ENCODE data around the gene RNF6.
A peak's percentile ranks its signal among the peaks of the same experiment; 100 is the strongest.

Gene RNF6

GRCh38 chr13:26225896-26226617, 3.9 kb upstream of the RNF6 start:
- no peak for DNase-seq

DNA sequence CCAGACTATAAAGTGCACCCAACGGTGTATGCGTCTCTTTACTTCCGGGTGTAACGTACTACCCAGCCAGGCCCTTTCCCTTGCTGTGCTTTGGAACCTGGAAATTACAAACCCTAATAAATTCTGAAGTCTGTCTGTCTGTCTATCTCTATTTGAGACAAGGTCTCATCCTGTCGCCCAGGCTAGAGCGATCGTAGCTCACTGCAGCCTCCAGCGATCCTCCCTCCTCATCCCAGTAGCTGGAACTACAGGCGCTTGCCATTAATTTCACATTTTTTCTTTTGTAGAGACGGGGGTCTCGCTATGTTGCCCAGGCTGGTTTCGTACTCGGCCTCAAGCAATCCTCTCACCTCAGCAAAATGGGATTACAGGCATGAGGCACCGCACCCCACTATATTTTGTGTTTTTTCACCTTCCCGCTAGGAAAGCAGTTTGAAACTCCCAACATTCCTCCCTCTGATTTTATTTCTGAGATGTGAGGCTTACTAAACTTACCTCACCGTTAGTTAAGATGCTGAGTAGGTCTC, 469 bp upstream of the RNF6 start:
- no peak for DNase-seq

- no peak for DNase-seq
These were observed 754 bp downstream of the RNF6 start for GRCh38 chr13:26221399-26221720.

- no peak for DNase-seq
These were observed 1.5 kb downstream of the RNF6 start for GRCh38 chr13:26220575-26220974.

DNA sequence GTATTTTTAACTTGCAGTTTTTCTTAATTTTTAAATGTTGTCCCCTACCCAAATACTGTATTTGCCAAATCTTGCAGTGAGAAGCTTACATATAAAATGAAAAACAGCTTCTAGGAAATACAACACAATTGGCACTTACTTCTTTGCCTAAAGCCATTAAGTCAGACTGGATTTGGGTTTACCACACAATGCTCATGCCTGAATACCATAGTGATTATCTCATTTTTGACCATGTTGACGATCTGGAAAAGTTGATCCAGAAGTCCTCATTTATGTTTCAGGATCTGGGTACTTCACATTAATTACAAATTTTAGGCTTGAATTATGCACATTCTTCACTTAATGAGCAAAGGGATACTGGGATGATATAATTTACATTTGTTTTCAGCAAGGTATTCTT, 2.4 kb downstream of the RNF6 start:
- no peak for DNase-seq

DNA sequence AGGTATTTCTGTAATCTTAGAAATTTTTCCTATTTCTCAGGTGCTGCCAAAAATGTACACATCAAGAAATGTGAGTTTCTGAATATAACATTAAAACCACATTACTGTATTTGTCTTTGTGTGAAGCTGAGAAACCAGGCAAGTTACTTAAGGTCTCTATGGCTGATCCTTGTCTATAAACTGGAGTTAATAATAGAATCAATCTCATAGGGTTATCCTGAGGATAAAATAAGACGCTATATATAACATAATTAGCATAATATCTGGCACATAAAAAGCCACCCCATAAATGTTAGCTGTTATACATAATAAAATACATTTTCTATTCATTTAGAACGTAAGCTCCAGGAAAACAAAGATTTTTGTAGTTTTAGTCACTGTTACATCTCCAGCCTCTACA, 6.1 kb downstream of the RNF6 start:
- DNase-seq = no peak

DNA sequence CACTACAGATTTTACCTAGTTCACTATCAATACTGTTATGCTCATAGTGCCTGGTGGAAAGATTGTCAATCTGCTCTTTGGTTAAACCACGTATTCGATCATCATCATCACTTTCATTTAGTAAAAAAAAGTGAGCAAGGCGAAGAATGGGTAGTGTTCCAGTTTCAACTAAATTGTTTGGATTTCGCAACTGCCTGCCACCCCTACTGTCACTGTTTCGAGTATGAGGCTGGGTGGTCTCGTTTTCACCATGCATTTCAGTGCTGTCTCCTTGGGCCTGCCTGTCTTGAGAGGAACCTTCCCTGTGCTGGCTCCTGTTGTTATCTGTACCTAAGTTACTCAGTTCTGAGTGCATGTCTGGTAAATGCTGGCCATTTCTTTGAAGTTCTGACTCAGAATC, 8.1 kb downstream of the RNF6 start:
- DNase-seq = no peak

DNA sequence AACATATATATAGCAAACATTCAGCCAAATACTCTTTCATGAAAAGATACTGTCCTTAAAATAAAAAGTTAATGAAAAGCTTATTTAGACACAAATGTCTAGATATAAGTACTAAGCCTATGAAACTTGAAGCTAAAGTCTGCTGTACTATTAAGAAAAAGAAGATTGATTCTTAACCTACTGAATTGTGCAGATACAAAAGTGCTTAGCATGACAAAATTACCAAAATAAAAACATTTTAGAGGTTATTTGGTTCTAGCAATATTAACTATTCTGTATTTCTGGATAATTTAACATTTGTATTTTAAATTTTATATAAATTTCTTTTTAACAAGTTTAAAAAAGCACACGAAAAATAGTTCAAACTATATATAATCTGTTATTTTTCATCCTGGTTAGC, 8.8 kb downstream of the RNF6 start:
- DNase-seq = no peak

GRCh38 chr13:26208287-26208686, 13.8 kb downstream of the RNF6 start:
- DNase-seq = no peak

DNA sequence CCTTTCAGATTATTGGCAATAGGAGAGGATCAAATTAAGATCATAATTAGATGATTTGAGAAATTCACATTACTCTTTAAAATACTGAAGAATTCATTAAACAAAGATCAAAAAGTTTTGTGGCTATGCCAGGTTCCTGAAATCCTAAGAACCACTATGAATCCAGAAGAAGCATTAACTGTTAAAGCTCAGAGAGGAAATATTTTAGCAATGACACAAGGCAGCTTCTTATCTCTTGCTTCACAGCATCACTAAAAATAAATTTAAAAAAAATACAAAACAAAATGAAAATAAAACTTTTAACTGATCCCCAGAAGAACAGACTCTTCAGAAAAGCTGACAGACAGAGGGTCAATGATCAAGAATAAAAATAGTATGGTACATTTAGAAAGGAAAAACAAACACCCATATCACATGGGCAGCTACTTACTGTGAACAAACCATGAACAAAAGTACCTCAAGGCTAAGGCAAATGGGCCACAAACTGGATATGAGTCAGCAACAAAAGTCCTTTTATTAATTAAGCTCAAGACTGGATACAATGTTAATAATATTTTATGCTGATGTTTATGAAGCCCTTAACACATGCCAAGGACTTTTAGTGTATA, 19.6 kb downstream of the RNF6 start:
- DNase-seq = no peak

- DNase-seq = no peak
These were observed 21.3 kb downstream of the RNF6 start for GRCh38 chr13:26200811-26201210.

DNA sequence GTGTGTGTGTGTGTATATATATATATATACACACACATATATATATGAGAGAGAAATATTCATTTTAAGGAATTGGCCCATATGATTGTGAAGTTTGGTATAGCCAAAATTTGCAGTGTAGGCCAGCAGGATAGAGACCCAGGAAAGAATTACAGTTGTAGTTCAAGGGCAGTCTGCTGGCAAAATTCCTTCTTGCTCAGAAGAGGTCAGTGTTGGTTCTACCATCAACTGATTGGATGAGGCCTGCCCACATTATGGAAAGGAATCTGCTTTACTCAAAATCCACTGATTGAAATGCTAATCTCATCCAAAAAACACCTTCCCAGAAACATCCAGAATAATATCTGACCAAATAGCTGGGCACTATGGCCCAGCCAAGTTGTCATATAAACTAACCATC, 24.0 kb downstream of the RNF6 start:
- DNase-seq = no peak

GRCh38 chr13:26197298-26197697, 24.8 kb downstream of the RNF6 start:
- no peak for DNase-seq

- DNase-seq = no peak
These were observed 35.1 kb downstream of the RNF6 start for GRCh38 chr13:26186995-26187394.

DNA sequence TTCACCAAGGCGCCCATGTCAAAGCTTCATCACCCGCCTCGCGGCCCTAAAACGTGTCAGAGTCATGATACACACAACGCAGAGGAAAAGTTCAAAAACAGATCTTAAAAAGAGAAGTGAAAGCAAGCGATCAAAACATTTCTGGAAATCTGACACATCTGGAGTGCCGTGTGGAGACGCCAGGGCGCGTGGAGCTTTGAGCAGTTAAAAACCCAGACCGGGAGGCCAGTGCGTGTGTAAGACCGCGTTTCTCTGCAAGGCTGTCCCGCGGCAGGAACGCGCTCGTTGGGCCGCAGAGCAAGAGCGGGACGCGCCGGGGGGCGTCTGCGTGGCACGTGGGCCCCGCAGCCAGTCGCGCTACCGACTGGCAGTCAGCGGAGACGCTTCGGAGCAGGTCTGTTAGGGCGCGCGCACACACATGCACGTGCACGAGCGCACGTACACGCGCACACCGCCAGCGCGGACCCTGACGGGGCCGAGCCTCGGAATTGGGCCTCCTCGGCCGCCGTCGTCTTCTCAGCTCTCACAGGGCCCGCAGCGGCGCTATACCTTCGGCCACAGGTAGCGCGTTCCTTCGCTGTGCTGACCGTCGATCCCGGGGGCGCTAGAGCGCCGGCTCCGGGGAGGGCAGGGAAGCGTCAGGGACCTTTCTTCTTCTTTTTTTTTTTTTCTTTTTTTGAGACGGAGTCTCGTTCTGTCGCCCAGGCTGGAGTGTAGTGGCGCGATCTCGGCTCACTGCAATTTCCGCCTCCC, 35.8 kb downstream of the RNF6 start:
- DNase-seq = peak; percentile 51

DNA sequence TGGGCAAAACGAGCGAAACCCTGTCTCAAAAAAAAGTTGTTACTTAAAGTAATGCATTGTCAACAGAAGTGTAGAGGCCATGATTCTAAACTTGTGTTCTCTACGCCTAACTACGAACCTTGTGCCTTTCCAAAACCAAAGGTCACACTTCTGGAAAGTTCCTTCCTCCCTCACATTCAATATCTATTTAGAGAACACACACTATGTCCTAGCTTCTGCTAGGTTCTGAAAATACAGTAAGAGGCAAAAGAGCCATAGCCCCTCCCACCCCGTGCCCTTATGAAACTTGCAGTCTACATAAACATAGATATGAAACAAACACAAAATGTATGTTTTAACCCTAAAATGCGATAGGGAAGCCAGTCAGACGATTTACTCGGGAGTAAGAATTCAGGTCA, 36.4 kb downstream of the RNF6 start:
- no peak for DNase-seq

GRCh38 chr13:26184791-26185250, 37.3 kb downstream of the RNF6 start:
- DNase-seq = peak; percentile 35

GRCh38 chr13:26183416-26183815, 38.7 kb downstream of the RNF6 start:
- DNase-seq = no peak

- no peak for DNase-seq
These were observed 42.8 kb downstream of the RNF6 start for GRCh38 chr13:26179344-26179743.

DNA sequence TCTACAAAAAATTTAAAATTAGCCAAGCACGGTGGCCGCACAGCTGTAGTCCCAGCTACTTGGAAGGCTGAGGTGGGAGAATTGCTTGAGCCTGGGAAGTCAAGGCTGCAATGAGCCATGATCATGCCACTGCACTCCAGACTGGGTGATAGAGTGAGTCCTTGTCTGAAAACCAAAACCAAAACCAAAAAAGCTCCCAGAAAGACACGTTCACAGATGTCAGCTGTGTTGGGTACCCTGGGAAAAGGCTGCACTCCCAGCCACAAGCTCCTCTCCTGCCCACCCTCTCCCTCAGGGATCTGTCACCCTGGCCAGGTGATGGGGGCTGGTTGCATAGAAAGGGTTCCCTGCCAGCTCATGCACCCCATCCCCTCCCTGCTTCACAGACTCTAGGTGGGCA, 53.3 kb downstream of the RNF6 start:
- DNase-seq = no peak

GRCh38 chr13:26168237-26168814, 53.8 kb downstream of the RNF6 start:
- peak; percentile 38 for DNase-seq

DNA sequence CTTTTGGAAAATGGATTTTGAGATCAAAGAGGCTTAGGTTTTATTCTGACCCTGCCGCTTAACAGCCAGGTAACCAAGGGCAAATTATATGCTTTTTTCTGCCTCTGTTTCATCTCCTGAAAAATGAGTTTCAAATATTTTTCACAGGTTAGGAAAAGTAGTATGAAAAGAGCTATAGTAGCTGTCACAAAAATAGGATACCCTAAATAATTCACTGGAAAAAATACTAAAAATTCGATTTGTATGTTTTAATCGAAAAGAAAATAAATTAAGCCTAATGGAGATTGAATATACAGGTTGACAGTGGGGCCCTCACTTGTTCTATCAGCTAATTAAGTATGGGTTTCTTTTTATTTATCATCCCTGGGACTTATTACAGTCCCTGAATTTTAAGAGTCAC, 58.3 kb downstream of the RNF6 start:
- no peak for DNase-seq
